ENCODE data around the gene OBSL1.

Gene OBSL1

DNA sequence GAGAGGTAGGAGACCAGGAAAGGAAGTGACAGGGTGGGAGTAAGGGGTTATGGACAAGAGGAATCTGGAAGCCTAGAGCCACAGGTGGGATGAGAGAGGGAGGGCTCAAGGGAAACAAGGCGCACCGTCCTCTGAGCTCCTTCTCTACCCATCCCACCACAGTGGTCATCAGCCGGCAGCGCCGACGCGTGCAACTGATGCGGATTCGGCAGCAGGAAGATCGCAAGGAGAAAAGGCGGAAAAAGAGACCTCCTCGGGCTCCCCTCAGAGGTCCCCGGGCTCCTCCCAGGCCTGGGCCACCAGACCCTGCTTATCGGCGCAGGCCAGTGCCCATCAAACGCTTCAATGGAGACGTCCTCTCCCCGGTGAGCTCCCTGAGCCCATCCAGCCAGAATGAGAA, 22.3 kb downstream of the OBSL1 start:
- DNase-seq (ENCODE audit: low read depth in 2 of 2), result no peak

DNA sequence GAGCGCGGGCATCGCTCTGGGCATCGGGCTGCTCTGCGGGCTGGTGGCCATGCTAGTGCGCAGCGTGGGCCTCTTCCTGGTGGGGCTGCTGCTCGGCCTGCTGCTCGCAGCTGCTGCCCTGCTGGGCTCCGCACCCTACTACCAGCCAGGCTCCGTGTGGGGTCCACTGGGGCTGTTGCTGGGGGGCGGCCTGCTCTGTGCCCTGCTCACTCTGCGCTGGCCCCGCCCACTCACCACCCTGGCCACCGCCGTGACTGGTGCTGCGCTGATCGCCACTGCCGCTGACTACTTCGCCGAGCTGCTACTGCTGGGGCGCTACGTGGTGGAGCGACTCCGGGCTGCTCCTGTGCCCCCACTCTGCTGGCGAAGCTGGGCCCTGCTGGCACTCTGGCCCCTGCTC, 23.7 kb downstream of the OBSL1 start:
- DNase-seq (ENCODE audit: low read depth in 2 of 2), result no peak

- no peak for DNase-seq (ENCODE audit: low read depth in 2 of 2)
Measured at GRCh38 chr2:219545943-219546352, 25.4 kb downstream of the OBSL1 start.

GRCh38 chr2:219545295-219545942, 25.9 kb downstream of the OBSL1 start:
- DNase-seq (ENCODE audit: low read depth in 2 of 2), result no peak

DNA sequence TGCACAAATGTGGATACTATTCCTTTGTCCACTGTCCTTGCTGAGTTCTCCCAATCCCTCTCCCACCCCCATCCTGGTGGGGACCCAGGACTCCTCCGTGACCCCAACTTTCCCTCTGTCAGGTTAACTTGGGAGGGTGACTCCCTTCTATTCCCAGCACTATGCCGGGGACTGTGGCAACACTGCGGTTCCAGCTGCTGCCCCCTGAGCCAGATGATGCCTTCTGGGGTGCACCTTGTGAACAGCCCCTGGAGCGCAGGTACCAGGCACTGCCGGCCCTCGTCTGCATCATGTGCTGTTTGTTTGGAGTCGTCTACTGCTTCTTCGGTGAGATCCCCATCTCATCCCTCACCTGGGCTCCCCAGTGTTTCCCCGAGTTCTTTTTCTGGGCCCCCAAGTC, 26.8 kb downstream of the OBSL1 start:
- no peak for DNase-seq (ENCODE audit: low read depth in 2 of 2)

GRCh38 chr2:219543596-219544358, 27.6 kb downstream of the OBSL1 start, which contains the start of the genes CHPF and TMEM198:
CHPF (minus strand) TSS chr2:219543809; CDS start chr2:219543538, 271 bp downstream.
TMEM198 (plus strand) TSS chr2:219544028; CDS start chr2:219544728, 700 bp downstream.
- peak; percentile 97 for DNase-seq (ENCODE audit: low read depth in 2 of 2)

DNA sequence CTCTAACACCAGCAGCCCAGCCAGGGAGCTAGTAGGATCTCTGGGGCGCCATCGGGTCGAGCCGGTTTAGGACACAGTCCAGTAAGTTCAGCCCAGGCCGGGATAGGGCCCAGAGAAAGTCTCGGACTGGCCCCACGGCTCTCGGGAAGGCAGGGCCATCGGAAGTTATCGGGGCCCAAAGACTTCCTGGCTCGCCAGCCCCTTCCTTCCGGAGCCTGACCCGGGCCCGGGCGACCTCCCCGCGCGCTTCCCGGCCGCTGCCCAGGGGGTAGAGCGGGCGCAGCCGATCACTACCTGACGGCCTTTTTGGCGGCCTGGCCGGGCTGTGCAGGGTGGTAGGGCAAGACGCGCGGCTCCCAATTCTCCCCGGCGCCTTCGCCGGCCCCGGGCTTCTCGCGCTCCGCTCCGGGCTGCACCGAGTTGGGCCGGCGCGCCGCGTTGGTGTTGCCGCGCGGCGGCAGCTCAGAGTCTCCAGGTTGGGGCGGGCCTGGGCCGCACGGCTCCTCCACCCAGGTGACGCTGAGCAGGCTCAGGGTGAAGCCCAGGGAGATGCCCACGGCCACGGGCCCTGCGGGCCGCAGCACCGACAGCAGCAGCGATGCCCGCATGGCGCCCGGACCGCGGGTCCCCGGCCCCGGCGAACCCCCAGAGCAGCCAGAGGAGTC, 28.3 kb downstream of the OBSL1 start:
- no peak for DNase-seq (ENCODE audit: low read depth in 2 of 2)

GRCh38 chr2:219541611-219542180, 29.6 kb downstream of the OBSL1 start:
- DNase-seq (ENCODE audit: low read depth in 2 of 2), result no peak

DNA sequence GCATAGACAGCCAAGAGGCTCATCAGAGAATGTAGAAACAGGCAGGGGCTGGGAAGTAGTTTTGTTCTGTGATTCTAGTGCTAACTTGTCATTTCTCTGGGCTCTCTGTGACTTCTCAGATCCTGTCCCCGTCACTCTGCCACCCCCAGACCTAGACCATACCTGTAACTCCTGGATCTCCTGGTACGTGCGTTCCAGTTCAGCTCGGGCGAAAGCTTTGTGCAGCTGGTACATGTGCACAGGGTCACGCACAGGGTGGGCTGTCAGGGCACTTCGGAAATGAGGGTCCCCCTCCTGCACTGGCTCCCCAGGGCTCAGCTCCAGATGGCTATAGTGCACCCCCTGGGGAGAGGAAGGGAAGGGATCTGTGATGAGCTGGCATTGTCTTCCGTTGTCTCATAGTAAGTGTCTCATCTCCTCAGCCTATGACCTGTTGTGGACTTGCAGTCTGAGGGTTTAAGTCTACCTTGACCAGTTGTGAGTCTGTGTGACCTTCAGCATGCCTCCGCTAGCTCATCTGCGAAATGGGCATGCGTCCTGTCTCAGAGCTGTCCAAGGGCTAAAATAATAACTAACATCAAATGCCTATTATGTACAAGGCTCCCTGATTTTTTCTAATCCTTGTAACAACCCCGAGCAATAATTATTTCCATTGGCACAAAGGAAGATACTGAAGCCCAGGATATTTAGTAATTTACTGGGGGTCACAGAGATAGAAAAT, 30.4 kb downstream of the OBSL1 start:
- no peak for DNase-seq (ENCODE audit: low read depth in 2 of 2)

- no peak for DNase-seq (ENCODE audit: low read depth in 2 of 2)
Measured at GRCh38 chr2:219539926-219540678, 31.2 kb downstream of the OBSL1 start.

DNA sequence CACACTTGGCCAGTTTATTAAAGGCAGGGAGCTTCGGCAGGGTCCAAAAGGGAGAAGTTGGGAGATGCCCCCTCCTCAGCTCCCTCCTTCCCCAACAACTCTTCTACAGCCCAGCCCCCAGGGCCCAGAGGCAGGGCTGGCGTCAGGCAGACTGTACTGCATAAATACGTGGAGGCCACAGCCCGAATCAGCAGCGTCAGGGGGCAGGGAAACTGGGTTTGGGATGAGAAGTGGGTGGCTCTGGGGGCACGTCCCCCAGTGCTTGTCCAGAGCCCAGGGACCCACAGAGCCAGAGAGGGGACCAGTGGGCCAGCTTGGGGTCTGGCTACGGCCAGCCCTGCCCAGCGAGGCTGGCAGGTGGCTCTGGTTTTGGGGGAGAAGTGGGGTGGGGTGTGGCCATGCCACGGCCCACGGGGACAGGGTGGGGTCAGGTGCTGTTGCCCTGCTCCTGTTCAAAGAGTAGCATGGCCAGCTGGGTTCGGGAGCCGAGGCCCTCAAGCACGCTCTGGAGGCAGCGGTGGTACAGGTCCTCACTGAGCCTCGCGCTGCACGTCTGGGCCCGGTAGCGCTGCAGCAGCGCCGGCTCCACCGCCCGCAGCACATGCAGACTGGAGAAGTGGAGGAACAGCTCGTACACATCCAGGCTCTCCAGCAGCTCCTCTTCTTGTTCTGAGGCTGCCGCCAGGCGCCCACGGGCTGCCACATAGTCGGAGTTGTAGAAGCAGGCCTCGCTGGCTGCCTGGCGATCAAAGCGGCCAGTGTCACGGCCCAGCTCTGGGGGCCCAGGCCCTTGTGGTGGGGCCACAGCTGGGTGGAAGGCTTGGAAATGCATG, 32.2 kb downstream of the OBSL1 start:
- no peak for DNase-seq (ENCODE audit: low read depth in 2 of 2)

DNA sequence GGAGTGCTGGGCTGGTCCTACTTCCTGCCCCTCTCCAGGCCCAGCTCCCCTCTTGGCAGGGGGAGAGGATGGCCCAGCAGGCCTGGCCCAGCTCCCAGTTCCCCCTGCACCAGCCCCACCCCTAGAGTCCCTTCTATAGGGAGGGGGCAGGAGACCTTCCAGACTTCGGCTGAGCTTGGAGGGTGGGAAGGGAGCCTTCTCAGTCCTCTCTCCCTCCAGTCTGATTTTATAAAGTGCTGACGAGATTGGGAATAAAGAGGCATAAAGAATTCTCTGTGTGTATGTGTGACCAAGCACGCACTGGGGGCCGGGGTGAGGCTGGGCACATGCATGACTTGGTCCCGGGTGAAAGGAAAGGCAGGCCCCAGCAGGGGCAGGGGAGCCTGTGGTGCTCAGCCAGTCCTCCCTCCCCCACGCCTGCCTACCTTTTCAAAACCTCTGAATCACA, 32.8 kb downstream of the OBSL1 start:
- no peak for DNase-seq (ENCODE audit: low read depth in 2 of 2)

DNA sequence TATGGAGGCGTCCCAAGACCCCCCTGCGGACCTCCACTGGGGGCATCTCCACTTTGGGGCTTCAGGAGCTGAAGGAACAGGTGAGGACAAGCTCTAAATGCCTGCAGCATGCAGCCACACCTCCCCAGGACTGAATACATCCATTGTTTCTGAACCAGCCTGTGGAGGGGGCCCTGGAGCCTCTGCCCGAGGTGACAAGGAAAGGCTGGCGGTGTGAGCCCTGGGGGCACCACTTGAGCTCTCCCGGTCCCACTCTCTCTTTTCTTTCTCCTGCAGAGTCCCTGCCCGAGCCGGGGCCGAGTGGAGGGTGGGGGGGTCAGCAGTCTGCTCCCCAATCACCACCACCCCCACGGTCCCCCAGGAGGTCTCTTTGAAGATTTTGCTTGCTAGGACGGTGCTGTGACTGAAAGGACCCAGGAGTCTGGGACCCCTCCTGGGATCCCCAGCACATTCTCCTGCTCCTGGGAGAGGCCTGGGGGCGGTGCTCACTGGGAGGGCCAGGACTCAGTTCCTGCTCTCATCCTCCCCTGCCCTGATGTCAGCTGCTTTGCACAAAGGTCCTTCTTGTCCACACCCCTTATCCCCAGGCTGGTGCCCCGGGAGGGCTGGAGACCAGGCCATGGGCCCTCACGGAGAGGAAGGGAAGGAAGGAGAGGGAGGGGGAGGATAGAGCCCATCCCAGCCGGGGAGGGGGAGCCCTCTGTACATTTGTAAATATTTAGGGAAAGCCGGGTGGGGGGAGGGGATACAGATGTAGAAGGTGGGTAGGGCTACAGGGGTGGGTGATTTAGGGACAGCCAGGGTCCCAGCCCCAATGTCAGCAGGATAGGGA, 33.5 kb downstream of the OBSL1 start:
- DNase-seq (ENCODE audit: low read depth in 2 of 2), result no peak

- no peak for DNase-seq (ENCODE audit: low read depth in 2 of 2)
Measured at GRCh38 chr2:219536967-219537366, 34.4 kb downstream of the OBSL1 start.

DNA sequence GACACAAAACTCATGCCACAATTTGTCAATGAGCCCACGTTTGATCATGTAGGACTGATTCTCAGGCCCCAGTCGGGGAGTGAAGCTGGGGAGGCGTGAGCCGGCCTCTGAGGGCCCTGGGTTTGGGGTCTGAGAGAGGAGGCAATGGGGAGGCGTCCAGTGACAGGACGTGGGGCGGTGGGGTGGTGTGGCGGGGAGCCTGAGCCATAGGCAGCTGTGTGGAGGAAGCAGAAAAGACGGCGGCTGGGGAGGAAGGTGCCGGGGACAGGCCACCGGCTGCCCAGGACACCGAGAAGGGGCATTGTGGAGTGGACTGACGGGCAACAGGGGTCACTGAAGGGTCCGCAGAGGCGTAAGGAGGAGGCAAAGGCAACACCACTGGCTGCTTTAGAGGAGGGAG, 34.9 kb downstream of the OBSL1 start:
- DNase-seq (ENCODE audit: low read depth in 2 of 2), result no peak

DNA sequence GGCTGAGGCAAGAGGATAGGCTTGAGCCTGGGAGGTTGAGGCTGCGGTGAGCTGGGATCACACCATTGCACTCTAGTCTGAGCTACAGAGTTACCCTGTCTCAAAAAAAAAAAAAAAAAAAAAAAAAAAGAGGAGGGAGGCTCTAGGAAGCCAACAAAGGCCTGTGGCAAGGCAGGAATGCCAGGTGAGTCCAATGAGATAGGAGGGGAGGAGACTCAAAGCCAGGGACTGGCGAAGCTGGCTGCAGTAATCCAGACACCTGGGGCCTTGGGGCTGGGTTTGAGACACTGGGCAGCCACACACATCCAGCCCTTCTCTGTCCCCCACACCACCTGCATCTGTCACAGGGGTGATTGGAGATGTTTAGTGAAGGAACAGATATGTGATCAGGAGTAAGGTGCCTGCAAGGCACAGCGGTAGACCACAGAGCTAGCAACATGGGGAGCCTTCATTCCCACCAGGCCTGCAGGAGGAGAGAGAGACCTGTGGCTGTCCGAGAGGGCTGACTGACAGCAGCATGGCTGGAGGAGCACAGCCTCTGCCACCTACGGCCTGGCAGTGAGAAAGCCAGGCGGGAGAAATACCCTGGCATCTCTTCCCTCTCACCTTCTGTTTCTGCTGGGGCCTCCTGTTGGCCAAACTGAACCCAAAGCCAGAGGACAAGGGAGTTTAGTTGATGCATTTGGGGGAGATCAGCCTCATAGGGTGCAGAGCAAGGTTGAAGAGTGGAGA, 37.2 kb downstream of the OBSL1 start:
- DNase-seq (ENCODE audit: low read depth in 2 of 2), result no peak

DNA sequence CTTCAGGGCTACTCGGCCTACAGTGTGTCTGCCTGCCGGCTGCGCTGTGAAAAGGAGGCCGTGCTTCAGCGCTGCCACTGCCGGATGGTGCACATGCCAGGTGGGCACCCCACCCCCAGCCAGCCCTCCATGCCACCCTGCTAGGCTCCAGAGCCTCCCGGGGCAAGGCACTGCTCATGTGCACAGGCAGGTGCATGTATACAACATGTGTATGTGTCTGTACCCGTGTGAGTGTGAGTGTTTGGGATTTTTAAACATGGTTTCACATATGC, 39.0 kb downstream of the OBSL1 start:
- DNase-seq (ENCODE audit: low read depth in 2 of 2), result no peak

DNA sequence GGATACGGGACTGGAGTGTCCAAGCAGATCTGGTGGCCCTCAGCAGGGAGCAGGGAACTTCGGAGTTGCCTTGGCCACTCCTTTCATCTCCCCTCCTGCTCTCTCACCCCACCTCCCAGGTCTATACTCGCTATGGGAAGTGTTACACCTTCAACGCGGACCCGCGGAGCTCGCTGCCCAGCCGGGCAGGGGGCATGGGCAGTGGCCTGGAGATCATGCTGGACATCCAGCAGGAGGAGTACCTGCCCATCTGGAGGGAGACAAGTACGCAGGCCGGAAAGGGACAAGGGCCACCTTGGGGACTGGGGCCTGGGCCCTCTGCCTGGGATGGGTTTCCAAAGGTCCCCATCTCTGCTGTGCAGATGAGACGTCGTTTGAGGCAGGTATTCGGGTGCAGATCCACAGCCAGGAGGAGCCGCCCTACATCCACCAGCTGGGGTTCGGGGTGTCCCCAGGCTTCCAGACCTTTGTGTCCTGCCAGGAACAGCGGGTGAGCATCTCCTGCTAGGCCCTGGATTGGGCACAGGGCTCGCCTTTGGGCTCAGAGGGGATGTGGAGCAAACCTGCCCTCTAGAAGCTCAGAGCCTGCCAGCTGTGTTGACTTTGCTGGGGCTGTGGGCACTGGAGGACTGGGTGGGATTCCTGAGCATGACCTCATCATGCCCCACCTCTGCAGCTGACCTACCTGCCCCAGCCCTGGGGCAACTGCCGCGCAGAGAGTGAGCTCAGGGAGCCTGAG, 39.5 kb downstream of the OBSL1 start:
- no peak for DNase-seq (ENCODE audit: low read depth in 2 of 2)
